HTR-8/SVneo (cell line): ENCODE measurements around the gene GRP.

Source experiments
- DNase-seq: peaks from one replicate; pipeline ENCODE4 v3.0.0; 2011; ENCODE audit warnings: low spot score, mixed read lengths; ENCODE audit not compliant: insufficient read length
- FAIRE-seq: peaks from 2 replicates; lab custom pipeline; 2011; peaks lifted over from hg19 to GRCh38; lab: Jason Lieb, UNC

GRP gene

DNA sequence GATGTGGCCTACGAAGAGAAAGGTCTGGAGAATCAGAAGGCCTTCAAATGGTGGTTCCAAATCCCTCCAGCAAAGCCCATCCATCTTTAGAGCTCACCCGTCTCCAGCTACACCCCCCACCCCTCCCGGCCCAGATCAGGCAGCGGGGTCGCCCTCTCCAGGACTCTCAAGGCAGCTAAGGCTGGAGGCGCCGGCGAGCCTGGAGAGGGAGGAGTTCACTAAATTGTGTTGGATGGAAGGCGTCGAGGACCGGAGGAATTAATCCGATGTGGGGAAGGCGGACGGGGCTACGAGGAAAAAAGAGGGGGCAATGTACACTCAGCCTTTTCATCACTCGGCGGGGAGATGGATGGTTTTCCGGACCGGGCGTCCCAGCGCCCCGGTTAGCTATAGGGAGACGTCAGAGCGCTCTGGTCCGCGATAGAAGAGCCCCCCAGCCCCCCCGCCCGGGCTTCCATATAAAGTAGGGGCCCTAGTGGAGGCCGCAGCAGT is at the start of gene GRP:
GRP (plus strand) TSS at position 487 of the 492 bp plus-strand sequence. CDS start 108 bp downstream, outside the sequence.
- DNase-seq (no peak), FAIRE-seq (no peak)

DNA sequence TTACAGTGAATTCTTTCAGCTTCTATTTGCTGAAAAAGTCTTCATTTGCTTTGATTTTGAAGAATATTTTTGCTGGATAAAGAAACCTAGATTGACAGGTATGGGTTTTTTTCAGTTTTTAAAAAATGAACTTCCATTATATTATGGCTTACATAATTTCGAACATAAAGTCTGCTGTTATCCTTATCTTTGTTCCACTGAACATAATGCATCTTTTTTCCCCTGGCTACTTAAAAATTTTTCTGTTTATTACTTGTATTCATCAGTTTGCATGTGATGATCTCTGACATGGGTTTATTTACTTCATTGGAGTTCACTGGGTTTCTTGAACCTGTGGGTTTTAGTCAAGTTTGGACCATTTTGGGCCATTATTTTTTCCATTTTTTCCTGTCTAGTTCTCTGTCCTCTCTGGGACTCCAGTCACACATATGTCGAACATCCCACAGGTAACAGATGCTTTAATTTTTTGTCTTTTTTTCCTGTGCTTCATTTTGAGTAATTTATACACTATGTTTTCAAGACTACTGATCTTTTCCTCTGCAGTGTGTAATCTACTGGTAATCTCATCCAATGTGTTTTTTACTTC is 47.2 kb upstream of the GRP start:
- no peak for FAIRE-seq
- DNase-seq, result no peak

DNA sequence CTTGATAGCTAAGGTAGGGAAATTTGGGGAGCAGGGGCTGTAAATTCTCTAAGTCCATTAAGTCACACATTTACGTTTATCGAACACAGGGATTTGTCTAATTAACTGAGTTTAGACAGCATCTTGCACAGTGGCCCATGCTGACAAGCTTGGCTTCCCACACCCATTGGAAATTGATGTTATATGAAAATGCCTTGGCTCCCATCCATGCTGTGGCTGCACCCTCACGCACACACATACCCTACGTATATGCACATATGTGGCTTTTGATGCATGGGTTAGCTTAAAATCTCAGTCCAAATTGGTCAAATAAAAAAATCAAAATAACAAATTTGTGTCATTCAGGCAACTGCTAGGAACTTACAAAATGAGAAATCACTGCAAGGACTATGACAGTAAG is 42.5 kb upstream of the GRP start:
- FAIRE-seq (peak; percentile 9), DNase-seq (no peak)

DNA sequence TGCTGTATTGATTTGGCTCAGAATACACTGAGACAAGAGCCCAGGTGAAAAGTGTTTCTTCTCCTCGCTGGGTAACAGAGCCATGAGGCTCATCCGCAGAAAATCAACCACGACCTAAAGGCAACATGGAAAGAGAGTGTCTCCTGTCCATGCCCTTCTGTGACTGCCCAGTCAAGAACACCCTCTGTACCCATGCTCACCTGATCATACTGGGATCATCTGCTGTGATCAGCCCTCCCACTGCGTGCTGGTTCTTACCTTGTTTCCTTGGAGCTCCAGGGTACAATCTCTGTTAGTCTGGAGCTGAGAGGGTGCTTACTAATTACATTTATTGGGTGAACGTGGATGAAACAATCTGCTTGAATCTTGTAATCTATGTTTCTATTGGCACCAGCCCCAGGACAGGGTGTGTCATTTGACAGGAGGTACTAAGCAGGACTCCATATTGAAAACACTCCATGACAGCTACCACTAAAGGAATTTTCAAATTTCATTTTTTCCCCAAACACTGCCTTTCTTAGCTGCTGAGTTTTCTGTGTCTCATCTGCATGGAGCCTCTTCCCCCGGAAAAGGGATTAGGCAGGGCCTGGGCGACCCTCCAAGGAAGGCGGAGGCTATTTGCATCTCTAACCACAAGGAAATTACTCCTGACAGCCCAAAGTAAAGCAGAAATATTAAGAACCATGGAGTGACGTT is 39.7 kb upstream of the GRP start:
- FAIRE-seq, result no peak
- DNase-seq, result no peak

DNA sequence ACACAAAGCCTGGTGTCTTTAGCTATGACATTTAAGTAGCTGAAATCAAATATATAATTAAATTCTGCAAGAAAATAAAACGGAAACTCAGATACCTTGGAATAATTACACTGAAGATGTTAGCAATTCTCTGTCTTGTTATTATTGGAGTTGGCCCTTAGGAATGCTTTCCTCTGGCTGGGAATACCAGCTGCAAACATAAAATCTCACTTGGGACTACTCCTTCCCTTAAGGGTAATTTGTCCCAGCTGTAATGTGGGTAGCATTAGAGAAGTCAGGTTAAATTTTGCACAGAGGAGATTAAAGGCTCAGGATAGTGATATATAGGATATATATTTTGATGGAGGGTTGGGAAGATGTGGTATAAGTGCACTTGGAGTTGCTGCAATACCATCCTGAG is 37.3 kb upstream of the GRP start:
- FAIRE-seq, result no peak
- DNase-seq, result no peak

DNA sequence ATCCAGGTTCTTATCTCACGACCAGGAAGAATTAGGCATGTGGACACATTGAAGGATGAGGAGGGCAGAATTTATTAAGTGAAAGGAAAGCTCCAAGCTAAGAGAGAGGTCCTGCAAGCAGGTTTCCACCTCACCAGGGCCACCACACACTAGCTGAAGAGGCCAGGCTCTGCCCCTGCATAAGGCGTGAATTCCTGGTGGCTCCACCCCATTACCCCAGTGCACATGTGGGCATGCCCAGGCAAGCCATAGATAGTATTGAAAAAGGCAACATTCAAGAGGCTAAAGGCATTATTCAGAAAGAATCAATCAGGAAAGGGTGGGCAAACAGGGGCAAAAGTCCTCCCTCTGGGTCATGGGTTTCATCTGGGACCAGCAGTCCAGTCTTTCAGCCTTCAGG is 30.9 kb upstream of the GRP start:
- FAIRE-seq, result no peak
- no peak for DNase-seq

DNA sequence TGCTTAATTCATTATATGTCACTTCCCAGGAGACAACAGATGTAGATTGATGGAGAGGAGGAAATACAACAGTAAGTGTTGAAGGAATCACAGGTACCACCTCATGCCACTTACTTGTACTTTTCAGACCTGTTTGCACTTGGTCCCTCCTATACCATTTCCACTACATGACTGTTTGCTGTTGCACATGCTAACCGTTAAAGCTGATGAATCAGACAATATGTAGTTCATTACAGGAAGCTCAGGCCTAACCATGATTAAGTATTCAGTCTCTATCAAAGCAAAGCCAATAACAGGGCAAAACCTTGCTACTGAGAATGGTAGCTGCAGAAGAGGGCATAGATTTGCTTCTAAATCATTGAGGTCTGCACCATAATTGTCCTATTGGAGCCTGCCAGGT is 30.2 kb upstream of the GRP start:
- DNase-seq (no peak), FAIRE-seq (no peak)

DNA sequence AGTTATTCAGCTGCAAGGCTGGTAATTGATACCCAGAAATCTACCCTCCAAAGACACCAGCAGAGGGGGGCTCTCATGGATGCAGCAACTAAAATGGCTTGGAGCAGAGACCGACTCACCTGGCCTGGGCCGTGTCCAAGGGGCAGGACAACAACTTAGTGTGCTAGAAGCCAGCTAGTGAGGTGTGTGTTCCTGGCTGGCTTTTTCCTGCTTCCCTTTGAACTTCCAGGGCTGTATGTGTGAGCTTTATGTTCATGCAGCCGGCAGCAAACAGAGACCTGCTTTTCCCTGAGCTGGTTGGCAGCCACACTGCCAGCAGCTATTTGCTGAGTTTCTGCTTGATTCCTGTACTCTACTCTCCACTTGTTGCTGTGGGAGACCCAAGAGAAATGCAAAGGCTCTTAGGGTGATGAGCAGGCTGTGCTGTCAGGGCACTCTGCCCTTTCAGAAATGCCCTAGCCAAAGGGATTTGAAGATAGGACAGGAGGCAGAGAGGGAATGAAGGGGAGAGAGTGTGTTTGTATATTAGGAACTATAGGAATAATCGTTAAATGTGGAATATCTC is 23.7 kb upstream of the GRP start:
- DNase-seq (no peak), FAIRE-seq (no peak)

DNA sequence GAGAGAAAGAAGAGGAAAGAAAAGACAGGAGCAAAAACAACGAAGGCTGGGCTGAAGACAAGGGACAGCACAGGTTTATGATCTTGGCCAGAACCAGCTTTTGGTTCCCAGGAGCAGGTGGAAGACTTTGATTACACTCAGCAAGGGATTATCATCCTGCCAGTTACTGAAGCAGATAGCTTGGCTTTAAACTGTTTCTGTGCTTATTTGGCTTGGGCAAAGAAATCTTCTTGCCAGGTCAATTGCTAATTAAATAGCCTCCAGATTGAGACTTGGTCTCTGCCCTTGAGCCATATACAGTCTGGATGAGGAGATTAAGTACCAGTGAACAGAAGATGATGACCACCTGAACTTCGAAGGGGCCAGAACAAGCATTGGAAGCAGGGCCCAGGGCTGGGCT is 22.3 kb upstream of the GRP start:
- DNase-seq (no peak), FAIRE-seq (no peak)

DNA sequence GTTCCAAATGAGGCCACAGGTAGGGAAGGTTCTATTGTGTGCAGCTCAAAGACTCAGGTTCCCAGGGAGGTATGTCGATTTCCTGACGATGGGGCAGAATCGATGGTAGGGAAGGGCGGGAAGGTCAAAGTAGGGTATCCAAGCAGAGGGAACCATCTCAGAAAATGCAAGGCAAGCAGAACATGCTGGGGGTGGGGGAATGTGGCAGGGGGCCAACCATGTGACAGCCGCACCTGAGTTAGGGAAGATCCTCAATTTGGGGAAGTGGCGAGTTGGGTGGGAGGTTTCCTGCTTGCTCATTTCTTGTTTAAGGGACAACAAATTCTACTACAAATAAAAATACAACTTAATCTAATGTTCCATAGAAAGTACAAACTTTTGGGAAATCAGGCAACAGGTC is 21.7 kb upstream of the GRP start:
- DNase-seq (no peak), FAIRE-seq (no peak)

DNA sequence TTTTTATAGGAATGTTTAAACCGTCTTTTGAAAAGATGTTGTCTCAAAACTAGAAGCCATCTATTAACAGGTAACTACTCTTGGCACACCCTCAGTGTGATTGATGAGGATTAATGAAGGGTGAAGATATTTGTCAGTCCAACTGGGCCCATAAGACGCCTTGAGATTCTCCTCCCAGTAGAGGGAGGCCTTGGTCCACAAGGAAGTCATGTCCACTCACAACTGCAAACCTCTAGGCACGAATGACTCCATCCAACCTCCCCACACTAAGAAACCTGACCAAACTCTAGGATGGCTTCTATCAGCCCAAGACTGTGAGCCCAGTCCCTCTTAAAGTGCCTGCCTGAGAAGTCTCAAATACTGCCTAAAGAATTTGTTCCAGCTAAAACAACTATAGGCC is 19.2 kb upstream of the GRP start:
- FAIRE-seq (no peak), DNase-seq (no peak)

DNA sequence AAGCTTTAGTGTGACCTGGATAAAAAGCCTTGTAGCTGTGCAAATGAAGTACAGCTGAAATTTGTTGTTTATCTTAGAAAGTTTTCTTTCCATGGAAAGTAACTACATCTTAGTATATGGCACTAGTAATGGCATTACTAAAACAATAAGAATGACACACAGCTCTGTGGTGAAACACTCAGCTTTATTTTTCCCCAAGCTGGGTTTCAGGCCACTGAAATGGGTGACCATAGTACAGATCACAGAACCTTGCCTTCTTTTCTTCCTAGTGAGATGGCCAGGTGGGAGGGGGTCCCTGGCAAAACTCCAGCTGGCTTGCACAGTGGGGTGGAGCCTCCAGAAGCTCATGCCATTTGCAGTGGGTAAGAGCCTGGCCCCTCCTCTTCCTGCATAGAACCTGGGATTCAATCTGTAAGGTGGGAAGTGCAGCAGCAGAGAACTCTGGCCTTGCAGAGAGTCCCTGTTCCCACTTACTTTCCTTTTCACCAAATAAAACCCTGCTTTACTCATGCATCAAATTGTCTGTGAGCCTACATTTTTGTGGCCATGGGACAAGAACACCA is 17.6 kb upstream of the GRP start:
- no peak for FAIRE-seq
- no peak for DNase-seq

DNA sequence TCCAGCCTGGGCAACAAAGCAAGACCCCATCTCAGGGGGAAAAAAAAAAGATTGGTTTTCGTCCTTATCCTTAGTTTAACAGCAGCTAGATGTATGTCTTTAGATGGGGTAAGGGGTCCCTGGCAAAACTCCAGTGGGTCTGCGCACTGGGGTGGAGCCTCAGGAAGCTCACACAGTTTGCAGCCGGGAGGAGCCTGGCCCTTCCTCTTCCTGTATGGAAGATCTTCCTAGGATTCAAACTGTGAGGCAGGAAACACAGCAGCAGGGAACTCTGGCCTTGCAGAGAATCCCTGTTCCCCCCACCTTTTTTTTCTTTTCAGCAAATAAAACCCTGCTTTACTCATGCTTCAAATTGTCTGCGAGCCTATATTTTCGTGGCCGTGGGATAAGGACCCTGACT is 12.5 kb upstream of the GRP start:
- FAIRE-seq (no peak), DNase-seq (no peak)

DNA sequence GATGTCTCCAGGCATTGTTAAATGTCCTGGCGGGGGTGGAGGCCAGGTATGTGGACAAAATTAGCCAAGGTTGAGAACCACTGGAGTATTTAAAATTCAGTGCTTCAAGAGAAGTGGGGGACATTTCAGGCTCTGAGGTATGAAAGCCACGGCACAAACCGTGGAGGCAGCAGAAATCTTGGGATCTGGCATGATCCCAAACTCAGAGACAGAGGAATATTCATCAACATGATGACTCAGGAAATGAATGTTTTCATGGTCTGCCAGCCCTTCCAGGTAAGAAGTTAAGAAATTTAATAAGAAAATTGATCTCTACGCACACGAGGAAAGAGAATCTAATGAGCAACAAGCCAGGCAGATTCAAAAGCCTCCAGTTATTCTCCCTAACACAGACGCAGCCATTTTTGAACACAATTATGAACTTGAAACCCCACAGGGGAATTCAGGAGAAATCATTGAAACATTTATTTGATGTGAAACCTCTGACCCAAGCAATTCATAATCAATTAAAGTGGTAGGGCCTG is 11.3 kb upstream of the GRP start:
- no peak for DNase-seq
- FAIRE-seq, result no peak

DNA sequence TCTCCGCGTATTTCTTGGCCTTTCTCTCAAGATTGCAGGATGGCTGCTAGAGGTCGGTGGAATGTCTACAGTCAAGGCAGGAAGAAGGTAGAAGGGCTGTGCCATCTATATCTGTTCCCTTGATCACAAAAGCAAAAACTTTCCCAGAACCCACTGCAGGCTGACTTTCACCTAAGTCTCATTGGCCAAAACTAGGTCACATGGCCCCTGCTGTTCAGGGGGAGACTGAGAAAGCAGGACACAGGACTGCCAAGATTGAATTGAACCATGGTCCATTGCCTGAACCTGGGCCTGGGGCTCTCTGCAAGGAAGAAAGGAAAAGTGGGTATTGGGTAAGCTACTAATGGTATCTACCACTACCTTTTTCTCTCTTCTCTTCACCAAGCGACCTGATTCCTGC is 9.7 kb upstream of the GRP start:
- DNase-seq (no peak), FAIRE-seq (no peak)

DNA sequence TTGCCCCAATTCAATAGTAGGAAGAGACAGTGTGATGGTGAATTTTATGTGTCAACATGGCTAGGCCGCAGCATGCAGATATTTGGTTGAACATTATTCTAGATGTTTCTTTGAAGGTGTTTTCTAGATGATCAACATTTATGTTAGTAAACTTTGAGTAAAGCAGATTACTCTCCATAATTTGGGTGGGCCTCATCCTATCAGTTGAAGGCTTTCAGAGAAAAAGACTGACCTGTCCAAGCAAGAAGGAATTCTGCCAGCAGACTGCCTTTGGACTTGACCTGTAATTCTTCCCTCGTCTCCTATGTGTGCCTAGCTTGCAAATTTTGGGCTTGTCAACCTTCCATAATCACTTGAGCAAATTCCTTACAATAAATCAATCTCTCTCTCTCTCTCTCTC is 8.3 kb upstream of the GRP start:
- DNase-seq (no peak), FAIRE-seq (no peak)

DNA sequence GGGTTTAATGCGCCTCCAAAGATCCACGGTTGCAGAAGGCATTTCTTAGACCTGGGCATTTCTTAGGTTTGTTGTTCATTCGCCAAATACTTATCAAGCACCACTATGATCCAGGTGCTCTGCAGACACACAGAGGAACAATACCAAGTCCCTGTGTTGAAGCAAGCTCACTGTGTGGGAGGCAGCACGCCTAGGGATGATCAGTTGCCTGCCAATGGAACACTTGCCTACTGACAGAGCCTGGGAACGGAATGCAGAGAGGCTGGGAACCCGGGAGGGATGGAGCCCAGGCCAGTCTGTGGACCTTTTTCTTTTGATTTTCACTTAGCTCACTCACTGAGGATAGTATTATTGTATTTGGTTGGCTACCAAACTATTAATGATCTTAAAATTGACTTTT is 1.9 kb upstream of the GRP start:
- FAIRE-seq (no peak), DNase-seq (no peak)

DNA sequence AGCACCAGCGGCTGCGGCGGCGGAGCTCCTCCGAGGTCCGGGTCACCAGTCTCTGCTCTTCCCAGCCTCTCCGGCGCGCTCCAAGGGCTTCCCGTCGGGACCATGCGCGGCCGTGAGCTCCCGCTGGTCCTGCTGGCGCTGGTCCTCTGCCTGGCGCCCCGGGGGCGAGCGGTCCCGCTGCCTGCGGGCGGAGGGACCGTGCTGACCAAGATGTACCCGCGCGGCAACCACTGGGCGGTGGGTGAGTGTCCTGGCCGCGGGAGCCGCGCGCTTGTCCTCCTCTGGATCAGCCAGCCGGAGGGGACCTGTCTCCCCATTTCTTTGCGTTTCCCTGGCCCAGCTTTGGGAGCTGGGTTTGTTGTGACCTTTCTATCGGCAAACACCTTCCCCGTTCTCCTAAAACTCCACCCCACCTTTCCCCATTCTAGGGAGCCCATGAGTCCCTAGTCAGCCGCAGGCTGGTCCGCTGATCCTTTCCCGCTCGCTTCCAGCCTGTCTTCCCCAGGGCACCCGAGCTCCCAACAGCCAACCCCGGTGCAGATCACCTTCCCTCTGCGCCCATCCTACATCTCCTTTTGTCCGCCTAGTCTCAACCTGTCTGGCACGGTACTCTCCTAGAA is 316 bp downstream of the GRP start:
- FAIRE-seq (no peak), DNase-seq (no peak)

DNA sequence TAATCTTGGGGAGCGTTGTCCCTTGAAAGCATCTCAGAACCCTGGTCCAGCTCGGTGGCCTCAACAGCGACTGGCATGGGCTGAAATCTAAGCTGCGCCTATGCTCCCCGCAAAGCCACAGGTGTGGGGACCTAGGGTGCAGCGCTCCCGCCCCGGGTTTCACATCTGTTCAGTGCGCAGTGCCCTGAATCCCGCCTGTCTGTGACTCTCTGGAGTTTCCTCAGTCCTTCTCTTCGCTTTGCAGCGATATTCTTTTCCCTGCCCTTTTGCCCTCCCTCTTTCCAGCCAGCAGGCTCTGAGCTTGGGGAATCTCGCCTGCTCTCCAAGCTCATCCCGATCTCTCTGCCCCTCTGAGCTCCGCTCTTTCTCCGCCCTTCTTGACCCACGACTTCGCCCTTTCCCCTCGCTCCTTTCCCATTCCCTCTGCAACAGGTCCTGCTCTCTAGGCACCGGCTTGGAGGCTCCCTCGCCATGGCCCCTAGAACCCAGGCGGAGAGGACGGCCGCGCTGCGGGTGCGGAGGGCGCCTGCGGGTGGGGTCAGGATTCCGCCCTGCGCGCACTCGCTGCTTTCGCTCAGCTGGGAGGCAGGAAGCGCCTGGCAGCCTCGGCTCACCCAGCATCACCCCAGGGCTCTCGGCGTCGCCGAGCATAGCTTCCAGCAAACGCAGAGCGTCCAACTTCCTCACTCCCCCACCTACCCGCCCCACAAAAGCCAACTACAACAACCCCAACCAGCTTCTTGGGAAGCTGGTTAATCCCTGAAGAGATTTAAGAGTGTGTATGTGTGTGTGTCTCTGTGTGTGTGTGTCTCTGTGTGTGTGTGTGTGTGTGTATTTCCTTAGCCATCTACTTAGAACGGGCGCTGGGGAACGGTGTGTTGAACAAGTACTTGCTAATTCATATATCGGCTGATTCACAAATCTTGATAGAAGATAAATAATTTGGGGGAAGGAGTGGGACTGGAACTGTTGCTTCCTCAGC is 1.1 kb downstream of the GRP start:
- FAIRE-seq (no peak), DNase-seq (no peak)

DNA sequence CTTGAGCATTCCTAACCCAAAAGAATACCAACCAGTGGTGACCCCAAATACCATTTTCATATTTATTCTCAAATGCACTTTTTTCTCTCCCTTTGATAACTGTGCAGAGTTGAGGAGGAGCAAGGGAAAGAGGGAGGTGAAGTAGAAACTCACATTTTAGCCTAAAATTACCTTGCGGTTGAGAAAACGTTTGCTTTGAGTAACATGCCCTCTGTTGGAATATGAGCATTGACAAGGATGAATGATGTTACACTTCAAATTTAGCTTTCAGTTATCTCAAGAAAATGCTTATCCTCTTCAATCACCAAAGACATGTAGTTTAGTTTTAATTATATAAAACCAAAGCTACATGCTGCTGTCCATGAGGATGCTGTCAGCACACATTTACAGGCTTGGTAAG is 2.4 kb downstream of the GRP start:
- FAIRE-seq (no peak), DNase-seq (no peak)
